ENCODE data around the gene ADGRB3. TPM values are rescaled to one million over a fixed set of nuclear protein-coding genes. Genes with fewer than 3 reads are reported as not detected.

The ADGRB3 gene
- total RNA-seq, 1 donor from 2014 or later = not detected

GRCh38 chr6:69026243-69026642 lies 391.2 kb downstream of the ADGRB3 start:
- DNase-seq (ENCODE audit: low read depth in 2 of 2) = no peak

DNA sequence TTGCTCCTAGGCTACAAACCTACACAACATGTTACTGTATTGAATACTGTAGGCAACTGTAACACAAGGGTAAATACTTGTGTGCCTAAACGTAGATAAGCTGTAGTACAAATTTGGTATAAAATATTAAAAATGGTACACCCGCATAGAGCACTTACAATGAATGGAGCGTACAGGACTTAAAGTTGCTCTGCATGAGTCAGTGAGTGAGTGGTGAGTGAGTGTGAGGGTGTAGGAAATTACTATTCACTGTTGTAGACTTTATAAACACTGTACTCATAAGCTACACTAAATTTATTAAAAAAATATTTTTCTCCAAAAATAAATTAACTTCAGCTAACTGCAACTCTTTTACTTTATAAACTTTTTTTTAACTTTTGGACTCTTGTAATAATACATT lies 391.6 kb downstream of the ADGRB3 start:
- DNase-seq (ENCODE audit: low read depth in 2 of 2) = no peak

DNA sequence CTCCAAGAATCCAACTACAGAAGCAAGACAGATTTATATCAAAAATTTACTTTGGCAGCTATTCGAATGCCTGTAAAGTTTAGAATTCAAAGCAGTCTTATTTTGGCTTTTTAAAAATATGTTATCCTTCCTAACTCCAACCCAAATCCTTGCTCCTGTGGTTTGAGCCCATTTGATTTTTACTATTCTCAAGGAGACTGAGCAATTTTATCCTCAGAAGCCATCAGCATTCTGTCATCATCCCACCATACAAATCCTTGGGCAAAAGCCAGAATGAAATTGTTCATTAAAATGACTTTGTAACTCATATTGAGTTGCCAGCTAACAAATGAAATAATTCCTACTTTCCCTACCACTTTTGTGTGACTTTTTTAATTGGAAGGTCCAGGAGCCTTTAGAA lies 392.8 kb downstream of the ADGRB3 start:
- DNase-seq (ENCODE audit: low read depth in 2 of 2) = no peak

DNA sequence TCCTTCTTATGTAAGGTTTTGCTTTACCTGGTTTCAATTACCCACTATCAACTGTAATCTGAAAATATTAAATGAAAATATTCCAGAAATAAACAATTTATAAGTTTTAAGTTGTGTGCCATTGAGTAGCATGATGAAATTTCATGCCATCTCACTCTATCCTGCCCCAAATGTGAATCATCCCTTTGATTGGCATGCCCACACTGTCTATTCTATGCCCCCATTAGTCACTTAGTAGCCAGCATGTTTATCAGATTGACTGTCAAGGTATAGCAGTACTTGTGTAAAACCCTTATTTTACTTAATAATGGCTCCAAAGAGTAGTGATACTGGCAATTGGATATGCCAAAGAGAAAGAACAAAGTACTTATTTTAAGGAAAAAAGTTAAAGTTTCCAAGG lies 403.8 kb downstream of the ADGRB3 start:
- no peak for DNase-seq (ENCODE audit: low read depth in 2 of 2)

DNA sequence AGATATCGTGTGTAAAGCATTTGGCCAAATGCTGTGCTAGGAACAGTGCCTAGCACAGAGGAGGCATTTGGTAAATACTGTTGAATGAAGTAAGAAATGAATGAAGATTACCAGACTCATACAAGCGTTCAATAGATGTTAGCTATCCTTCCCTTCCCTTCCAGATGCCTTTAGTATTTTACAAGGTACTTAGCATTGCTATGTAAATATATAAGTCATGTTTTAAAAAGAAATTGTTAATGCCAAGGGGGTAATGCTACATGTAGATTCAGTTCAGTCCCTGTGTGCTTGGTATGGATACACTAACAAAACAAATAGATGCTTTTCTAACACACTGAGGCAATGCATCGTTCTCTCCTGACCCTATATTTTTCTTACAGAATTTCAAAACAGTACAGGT lies 407.2 kb downstream of the ADGRB3 start:
- no peak for DNase-seq (ENCODE audit: low read depth in 2 of 2)

DNA sequence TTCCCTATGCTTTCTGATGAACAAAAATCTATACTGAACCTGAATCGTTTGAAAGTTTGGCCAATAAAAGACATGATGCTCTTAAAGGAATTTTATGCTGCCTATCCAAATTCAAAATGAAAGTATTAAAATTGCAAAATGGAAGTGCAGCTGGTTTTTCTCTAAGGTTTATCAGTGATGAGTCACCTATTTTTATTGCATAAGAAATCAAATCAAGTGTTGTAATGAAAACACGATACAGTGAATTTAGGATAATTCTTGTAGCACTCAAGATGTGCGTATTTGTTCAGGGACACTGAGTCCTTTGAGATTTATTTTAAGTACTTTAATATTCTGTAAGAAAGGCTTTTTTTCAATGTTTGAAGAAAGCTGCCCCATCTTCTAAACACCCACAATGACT lies 409.5 kb downstream of the ADGRB3 start:
- no peak for DNase-seq (ENCODE audit: low read depth in 2 of 2)

- no peak for DNase-seq (ENCODE audit: low read depth in 2 of 2)
Measured at GRCh38 chr6:69059413-69059812, 424.3 kb downstream of the ADGRB3 start.

DNA sequence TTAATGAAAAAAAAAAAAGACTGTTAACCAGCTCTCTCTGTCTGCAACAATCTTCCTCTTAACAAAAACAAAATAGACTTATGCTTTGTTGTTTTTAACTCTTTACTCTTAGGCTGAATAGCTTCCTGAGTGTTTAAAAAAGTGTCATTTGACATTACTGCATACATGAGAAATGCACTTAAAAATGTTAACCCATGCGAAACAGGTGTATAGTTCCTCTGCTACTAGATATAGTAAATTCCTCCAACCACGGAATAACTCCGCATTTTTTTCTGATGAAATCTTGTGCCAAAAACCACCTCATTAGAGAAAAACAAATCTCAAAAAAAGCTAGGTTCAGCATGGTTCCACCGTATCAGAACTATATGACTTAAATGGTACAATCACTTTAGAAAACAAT lies 426.0 kb downstream of the ADGRB3 start:
- no peak for DNase-seq (ENCODE audit: low read depth in 2 of 2)

DNA sequence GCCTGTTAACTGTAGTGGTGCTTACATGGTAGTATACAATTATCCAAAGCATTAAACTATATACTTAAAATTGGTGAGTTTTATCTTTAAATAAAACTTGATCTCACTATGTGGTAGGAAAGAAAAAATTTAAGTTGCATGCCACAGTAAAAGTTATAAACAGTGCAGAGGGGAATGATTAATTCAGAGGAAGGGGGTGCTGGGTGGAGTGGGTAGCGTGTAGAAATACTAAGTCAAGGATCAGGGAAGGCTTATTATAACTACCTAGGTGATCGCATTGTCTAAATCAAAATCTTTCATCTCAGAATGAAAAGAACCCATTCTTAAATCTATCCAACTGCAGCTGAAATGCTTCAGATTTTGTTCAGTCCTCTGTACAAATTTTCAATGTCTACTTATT lies 428.3 kb downstream of the ADGRB3 start:
- no peak for DNase-seq (ENCODE audit: low read depth in 2 of 2)

- DNase-seq (ENCODE audit: low read depth in 2 of 2) = no peak
Measured at GRCh38 chr6:69064226-69064625, 429.1 kb downstream of the ADGRB3 start.

GRCh38 chr6:69069881-69070280 lies 434.8 kb downstream of the ADGRB3 start:
- no peak for DNase-seq (ENCODE audit: low read depth in 2 of 2)

DNA sequence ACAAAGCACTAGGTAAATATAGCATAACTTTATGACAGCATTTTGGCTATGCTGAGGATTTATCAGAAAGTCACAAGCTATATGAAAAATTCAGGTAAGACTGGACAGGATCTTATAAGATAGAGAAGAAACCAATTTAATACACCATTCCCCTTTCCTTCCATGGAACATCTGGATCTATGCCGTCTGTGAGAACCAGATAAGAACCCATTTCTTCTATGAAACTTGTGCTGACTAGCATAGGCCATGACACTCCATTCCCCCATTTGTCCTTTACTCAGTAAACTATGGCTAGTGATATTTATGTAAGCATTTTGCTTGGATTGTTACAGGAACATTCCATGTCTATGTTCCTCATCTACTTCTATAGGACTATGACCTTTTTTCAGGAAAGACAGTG lies 437.7 kb downstream of the ADGRB3 start:
- no peak for DNase-seq (ENCODE audit: low read depth in 2 of 2)

GRCh38 chr6:69084746-69085335 lies 449.8 kb downstream of the ADGRB3 start:
- DNase-seq (ENCODE audit: low read depth in 2 of 2) = no peak

GRCh38 chr6:69086689-69087088 lies 451.6 kb downstream of the ADGRB3 start:
- no peak for DNase-seq (ENCODE audit: low read depth in 2 of 2)

DNA sequence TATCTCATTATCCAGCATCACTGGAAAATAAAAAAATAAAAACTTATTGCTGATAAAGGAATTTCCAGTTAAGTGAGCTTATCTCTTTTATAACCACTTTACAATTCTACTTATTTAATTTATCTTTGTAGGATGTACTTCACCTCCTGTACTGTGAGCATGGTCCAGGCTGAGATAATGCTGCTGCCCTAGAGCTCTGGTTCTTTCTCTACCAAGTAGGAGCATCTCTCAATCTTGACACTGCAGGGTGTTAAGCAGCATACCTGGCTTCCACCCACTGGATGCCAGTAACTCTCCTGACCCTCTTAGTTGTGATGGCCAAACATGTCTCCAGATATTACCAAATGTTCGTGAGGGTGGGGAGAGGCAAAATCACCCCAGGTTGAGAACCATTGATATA lies 454.5 kb downstream of the ADGRB3 start:
- no peak for DNase-seq (ENCODE audit: low read depth in 2 of 2)

DNA sequence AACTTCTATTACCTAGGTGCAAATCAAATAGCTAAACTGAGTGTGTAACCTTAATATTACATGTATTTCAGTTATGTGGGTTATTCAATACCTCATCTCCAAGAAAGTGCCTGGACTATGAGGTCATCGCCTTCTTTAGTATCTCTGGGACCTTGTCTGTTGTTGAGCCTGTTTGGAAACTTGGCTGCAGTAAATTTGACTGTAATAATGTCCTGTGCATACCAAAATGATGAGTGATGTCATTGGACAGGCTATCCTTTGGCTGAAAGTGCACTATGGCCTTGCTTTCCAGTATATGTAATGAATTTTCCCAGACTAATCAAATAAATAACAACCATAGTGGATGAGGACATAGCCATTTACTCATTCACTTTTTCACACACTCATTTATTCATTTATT lies 455.1 kb downstream of the ADGRB3 start:
- no peak for DNase-seq (ENCODE audit: low read depth in 2 of 2)

DNA sequence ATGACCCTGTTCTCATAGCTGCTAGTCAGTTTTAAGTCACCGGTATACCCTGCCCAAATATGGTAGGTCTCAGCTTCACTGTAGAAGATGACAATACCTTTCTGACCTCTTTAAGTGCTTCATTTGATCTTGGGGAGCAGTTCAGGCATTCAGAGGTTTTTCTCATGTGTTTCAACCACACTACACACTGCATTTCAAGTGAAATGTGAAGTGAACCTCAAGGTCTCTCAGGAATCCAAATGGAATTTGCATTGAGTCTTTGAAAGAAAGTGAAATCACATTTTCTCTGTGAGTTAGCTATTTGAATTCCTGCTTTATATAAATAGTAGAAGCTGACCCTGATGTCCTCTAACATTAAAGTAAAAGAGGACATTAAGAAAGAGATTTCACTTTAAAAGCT lies 461.6 kb downstream of the ADGRB3 start:
- DNase-seq (ENCODE audit: low read depth in 2 of 2) = no peak

- no peak for DNase-seq (ENCODE audit: low read depth in 2 of 2)
Measured at GRCh38 chr6:69097948-69098347, 462.9 kb downstream of the ADGRB3 start.

GRCh38 chr6:69098910-69099309 lies 463.8 kb downstream of the ADGRB3 start:
- no peak for DNase-seq (ENCODE audit: low read depth in 2 of 2)

DNA sequence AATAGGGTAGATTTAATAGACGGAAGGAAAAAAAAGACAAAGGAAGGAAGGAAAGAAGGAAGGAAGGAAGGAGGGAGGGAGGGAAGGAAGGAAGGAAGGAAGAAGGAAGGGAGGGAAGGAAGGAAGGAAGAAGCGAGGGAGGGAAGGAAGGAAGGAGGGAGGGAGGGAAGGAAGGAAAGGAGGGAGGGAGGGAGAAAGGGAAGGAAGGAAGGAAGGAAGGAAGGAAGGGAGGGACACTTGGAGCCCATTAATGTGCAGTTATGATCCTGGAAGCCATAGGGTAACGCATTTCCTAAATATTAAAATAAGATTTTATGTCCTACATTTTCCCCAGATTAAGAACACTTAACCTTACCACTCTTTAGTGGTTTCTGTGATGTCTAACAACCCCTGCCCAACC lies 465.7 kb downstream of the ADGRB3 start:
- no peak for DNase-seq (ENCODE audit: low read depth in 2 of 2)

GRCh38 chr6:69102416-69102815 lies 467.3 kb downstream of the ADGRB3 start:
- DNase-seq (ENCODE audit: low read depth in 2 of 2) = no peak

GRCh38 chr6:69105288-69105687 lies 470.2 kb downstream of the ADGRB3 start:
- DNase-seq (ENCODE audit: low read depth in 2 of 2) = no peak

GRCh38 chr6:69106511-69106910 lies 471.4 kb downstream of the ADGRB3 start:
- DNase-seq (ENCODE audit: low read depth in 2 of 2) = no peak

DNA sequence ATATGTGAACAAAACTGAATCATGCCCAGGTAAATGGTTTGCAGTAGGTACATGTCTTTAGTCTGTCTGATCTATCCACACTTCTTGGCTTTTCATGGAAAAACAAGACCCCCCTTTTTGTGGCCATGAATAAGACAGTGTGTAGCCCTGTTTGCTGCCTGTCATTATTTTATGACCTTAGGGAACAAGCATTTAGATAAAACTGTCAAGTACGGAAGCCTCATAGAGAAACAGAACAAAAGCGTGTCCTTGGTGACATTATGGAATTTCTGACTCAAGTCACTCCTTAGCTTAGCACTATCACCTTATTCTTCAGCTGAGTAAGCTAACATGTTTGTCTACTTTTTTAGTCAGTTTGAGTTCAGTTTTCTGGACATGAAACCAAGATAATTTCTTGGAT lies 476.2 kb downstream of the ADGRB3 start:
- DNase-seq (ENCODE audit: low read depth in 2 of 2) = no peak
